MM.1S (cell line): Measurements from ENCODE around the gene ACKR3.

ENCODE experiments used
- DNase-seq: peaks from one replicate; pipeline ENCODE4 v3.0.0-alpha.2; 2015
- H2AFZ ChIP-seq: fragments of 300-600 bp; sonication (generic); 2 replicates; pipeline ENCODE4 v1.6.0; 2016; ENCODE audit warnings: antibody characterized with exemption, low read length
- H3F3A ChIP-seq: fragments of 300-600 bp; sonication (generic); 2 replicates; pipeline ENCODE4 v1.6.1; 2016; ENCODE audit warnings: mild to moderate bottlenecking, antibody characterized with exemption, low read length, moderate library complexity, mixed read lengths; ENCODE audit not compliant: insufficient read depth
- H3K27ac ChIP-seq: fragments of 300-600 bp; sonication (generic); 2 replicates; pipeline ENCODE4 v1.5.1; 2016; ENCODE audit warnings: mild to moderate bottlenecking, low read length
- H3K27me3 ChIP-seq: fragments of 300-600 bp; sonication (generic); replicated peaks from 2 replicates; pipeline ENCODE4 v1.6.0; 2016; ENCODE audit warnings: low read length; ENCODE audit not compliant: insufficient read depth
- H3K36me3 ChIP-seq: fragments of 300-600 bp; sonication (generic); replicated peaks from 2 replicates; pipeline ENCODE4 v1.6.1; 2016; ENCODE audit warnings: mild to moderate bottlenecking, low read length, mixed read lengths; ENCODE audit not compliant: insufficient read depth
- H3K4me1 ChIP-seq: fragments of 300-600 bp; sonication (generic); 2 replicates; pipeline ENCODE4 v1.6.1; 2016; ENCODE audit warnings: low read length, mixed read lengths
- H3K4me2 ChIP-seq: fragments of 300-600 bp; sonication (generic); 2 replicates; pipeline ENCODE4 v1.6.0; 2016; ENCODE audit warnings: low read depth, low read length
- H3K4me3 ChIP-seq: fragments of 300-600 bp; sonication (generic); 2 replicates; pipeline ENCODE4 v1.5.1; 2016; ENCODE audit warnings: low read length, mixed read lengths
- H3K79me2 ChIP-seq: fragments of 300-600 bp; sonication (generic); 2 replicates; pipeline ENCODE4 v1.6.1; 2016; ENCODE audit warnings: mixed run types, low read length, mixed read lengths
- H3K9ac ChIP-seq: fragments of 300-600 bp; sonication (generic); 2 replicates; pipeline ENCODE4 v1.6.1; 2016; ENCODE audit warnings: low read length, mixed read lengths
- H3K9me2 ChIP-seq: fragments of 300-600 bp; sonication (generic); replicated peaks from 2 replicates; pipeline ENCODE4 v1.6.1; 2016; ENCODE audit warnings: mild to moderate bottlenecking, low read length, mixed read lengths; ENCODE audit not compliant: insufficient read depth
- H3K9me3 ChIP-seq: fragments of 300-600 bp; sonication (generic); replicated peaks from 2 replicates; pipeline ENCODE4 v1.6.1; 2016; ENCODE audit warnings: mild to moderate bottlenecking, low read length, mixed read lengths; ENCODE audit not compliant: insufficient read depth
- H4K20me1 ChIP-seq: fragments of 300-600 bp; sonication (generic); 2 replicates; pipeline ENCODE4 v1.6.1; 2016; ENCODE audit warnings: mild to moderate bottlenecking, low read length, moderate library complexity, mixed read lengths; ENCODE audit not compliant: insufficient read depth
- EZH2 ChIP-seq: fragments of 300-600 bp; sonication (generic); optimal IDR thresholded peaks from 2 replicates; pipeline ENCODE3; 2017; ENCODE audit warnings: low read depth, mild to moderate bottlenecking, antibody characterized with exemption, low read length, mixed read lengths
- EZH2phosphoT487 ChIP-seq: fragments of 300-600 bp; sonication (generic); IDR thresholded peaks from 2 replicates; pipeline ENCODE4 v1.6.1; 2018; ENCODE audit warnings: antibody characterized with exemption, low read length
- TF ChIP-seq, protein P1 (sequence below): fragments of 300-600 bp; sonication (generic); IDR thresholded peaks from 2 replicates; pipeline ENCODE4 v1.5.1; 2016; ENCODE audit warnings: antibody characterized with exemption, low read length, mixed read lengths

The ACKR3 gene

DNA sequence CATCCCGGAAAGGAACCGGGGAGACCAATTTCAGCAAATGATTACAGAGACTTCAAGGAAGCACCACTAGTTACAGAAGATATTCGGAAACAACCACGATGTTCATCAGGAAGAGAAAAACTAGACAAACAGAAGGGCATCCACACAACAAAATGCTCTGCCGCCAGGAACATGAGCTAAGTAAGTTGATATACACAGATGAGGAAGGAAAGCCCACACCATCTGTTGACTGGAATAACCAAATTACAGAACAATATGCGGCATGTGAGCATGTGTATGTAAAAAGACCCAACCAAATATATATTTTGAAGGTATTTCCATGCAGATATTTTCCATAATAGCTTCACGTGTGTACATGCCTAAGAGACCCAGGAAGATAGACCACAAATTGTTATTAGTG, 47.0 kb downstream of the ACKR3 start:
- Histone ChIP-seq H2AFZ (no peak overlapping the region), H3K9me2 (no peaks in the 10 kb centered on the region), H3K27me3 (no peaks in the 10 kb centered on the region), H4K20me1 (no peaks in the 10 kb centered on the region), H3K4me1 (0 out of 2 replicates have a peak, but pooled peaks cover 5% of the 10 kb centered on the region), H3K79me2 (no peaks in the 10 kb centered on the region), H3K4me3 (no peak overlapping the region), H3K9me3 (no peaks in the 10 kb centered on the region), H3K9ac (no peak overlapping the region), H3F3A (no peaks in the 10 kb centered on the region), H3K4me2 (no peak overlapping the region), H3K27ac (no peak overlapping the region), H3K36me3 (no peaks in the 10 kb centered on the region)
- DNase-seq, result no peak
- TF ChIP-seq EZH2 (no peak), EZH2phosphoT487 (no peak)
- TF ChIP-seq, protein P1, sequence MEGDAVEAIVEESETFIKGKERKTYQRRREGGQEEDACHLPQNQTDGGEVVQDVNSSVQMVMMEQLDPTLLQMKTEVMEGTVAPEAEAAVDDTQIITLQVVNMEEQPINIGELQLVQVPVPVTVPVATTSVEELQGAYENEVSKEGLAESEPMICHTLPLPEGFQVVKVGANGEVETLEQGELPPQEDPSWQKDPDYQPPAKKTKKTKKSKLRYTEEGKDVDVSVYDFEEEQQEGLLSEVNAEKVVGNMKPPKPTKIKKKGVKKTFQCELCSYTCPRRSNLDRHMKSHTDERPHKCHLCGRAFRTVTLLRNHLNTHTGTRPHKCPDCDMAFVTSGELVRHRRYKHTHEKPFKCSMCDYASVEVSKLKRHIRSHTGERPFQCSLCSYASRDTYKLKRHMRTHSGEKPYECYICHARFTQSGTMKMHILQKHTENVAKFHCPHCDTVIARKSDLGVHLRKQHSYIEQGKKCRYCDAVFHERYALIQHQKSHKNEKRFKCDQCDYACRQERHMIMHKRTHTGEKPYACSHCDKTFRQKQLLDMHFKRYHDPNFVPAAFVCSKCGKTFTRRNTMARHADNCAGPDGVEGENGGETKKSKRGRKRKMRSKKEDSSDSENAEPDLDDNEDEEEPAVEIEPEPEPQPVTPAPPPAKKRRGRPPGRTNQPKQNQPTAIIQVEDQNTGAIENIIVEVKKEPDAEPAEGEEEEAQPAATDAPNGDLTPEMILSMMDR, result no peak

- no peak for DNase-seq
- H3K4me2 ChIP-seq, result no peak overlapping the region
- H3K9ac ChIP-seq, result no peak overlapping the region
- no peaks in the 10 kb centered on the region for H3K36me3 ChIP-seq
- H4K20me1 ChIP-seq, result no peaks in the 10 kb centered on the region
- H2AFZ ChIP-seq, result no peak overlapping the region
- no peaks in the 10 kb centered on the region for H3K27me3 ChIP-seq
- 0 out of 2 replicates have a peak, but pooled peaks cover 5% of the 10 kb centered on the region for H3K4me1 ChIP-seq
- H3F3A ChIP-seq, result no peaks in the 10 kb centered on the region
- TF ChIP-seq EZH2, result no peak
- TF ChIP-seq, protein P1, result no peak
- no peaks in the 10 kb centered on the region for H3K9me3 ChIP-seq
- H3K4me3 ChIP-seq, result no peak overlapping the region
- H3K79me2 ChIP-seq, result no peaks in the 10 kb centered on the region
- H3K27ac ChIP-seq, result no peak overlapping the region
- H3K9me2 ChIP-seq, result no peaks in the 10 kb centered on the region
These were observed 47.7 kb downstream of the ACKR3 start for GRCh38 chr2:236617221-236617737.

DNA sequence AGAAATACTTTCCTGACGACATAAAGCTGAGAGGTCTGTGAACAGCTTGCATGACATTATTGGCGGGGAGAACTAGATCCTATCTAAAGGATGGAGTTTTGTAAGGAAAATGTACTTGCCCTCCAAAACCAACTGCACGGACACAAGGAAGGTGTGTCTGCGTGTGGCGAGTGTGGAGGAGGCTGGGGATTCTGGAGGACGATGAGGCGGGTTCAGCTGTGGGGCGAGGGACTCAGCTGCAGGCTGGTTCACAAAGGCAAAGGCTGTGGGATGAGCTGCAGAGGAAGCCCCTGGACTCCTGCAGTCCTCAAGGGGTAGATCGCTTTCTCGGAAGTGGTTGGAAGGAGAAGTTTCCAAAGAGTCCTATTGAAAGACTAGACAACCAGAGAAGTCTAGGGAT, 48.2 kb downstream of the ACKR3 start:
- no peak overlapping the region for H3K4me2 ChIP-seq
- DNase-seq, result no peak

More for the DNA sequence above, 48.2 kb downstream of the ACKR3 start:
- no peaks in the 10 kb centered on the region for H3K79me2 ChIP-seq
- no peak overlapping the region for H2AFZ ChIP-seq
- H3K4me3 ChIP-seq, result no peak overlapping the region
- H3K9me2 ChIP-seq, result no peaks in the 10 kb centered on the region
- 0 out of 2 replicates have a peak, but pooled peaks cover 5% of the 10 kb centered on the region for H3K4me1 ChIP-seq
- no peaks in the 10 kb centered on the region for H3K36me3 ChIP-seq
- no peaks in the 10 kb centered on the region for H4K20me1 ChIP-seq
- no peaks in the 10 kb centered on the region for H3K27me3 ChIP-seq
- H3K27ac ChIP-seq, result no peak overlapping the region
- H3F3A ChIP-seq, result no peaks in the 10 kb centered on the region
- no peak overlapping the region for H3K9ac ChIP-seq
- TF ChIP-seq EZH2, result no peak
- no peak for TF ChIP-seq EZH2phosphoT487
- TF ChIP-seq, protein P1, result no peak
- no peaks in the 10 kb centered on the region for H3K9me3 ChIP-seq
